ENCODE results near the gene BAG2. TPM values are rescaled to one million over a fixed set of nuclear protein-coding genes. Genes with fewer than 3 reads are reported as not detected.
A peak's percentile ranks its signal among the peaks of the same experiment; 100 is the strongest.

Gene BAG2
- total RNA-seq (2014; rRNA removed; shearing (Covaris generic)): 26.6 and 31.7 TPM in 2 replicates

DNA sequence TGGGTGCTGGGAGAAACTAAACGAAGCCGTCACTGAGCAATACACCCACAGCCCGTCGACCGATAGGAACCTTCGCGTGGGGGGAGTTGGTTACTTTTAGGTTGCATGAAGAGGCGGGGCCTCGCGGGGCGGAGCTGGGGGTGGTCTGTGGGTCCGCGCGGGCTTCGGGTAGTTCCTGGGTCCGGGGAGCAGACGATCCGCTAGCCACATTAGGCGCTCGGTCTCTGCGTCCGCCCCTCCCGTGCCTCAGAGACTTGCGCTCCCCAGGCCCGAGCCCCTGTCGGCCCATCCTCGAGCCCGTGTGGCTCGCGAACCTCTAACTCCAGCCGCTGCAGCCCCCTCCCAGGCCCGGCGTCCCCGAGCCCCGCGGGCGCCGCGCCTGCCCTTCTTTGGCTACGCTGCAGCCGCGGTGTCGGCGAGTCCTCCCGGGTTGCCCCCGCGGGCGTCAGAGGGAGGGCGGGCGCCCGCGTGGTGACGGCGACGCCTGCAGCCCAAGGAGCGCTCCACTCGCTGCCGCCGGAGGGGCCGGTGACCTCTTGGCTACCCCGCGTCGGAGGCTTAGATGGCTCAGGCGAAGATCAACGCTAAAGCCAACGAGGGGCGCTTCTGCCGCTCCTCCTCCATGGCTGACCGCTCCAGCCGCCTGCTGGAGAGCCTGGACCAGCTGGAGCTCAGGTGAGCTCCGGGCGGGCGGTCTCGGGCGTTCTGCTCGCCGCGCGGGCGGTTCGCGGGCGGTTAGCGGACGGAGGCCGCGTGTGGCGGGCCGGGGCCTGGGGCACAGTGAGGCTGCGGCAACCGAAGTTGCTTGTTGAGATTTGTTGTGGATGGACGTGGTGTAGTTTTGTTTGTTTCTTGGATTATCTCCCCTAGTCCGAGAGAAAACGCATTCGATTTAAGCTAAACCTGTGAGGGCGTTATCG, at the start of gene BAG2:
Gene BAG2, plus strand, starts transcription at position 191 of the 920 bp plus-strand sequence. Its CDS starts 372 bp downstream, at position 563.
- in situ Hi-C loops (cut with HindIII; ENCODE audit: low sequenced_read_pairs): no loop called here
- peak; percentile 88 for DNase-seq (ENCODE audit: low spot score)

GRCh38 chr6:57123111-57123510, 49.0 kb upstream of the BAG2 start:
- in situ Hi-C loops (cut with HindIII; ENCODE audit: low sequenced_read_pairs): no loop called here
- no peak for DNase-seq (ENCODE audit: low spot score)

GRCh38 chr6:57127763-57128162, 44.4 kb upstream of the BAG2 start:
- DNase-seq (ENCODE audit: low spot score): no peak
- in situ Hi-C loops (cut with HindIII; ENCODE audit: low sequenced_read_pairs): no loop called here

- no peak for DNase-seq (ENCODE audit: low spot score)
- in situ Hi-C loops (cut with HindIII; ENCODE audit: low sequenced_read_pairs): no loop called here
Measured at GRCh38 chr6:57130661-57131177, 41.4 kb upstream of the BAG2 start.

- DNase-seq (ENCODE audit: low spot score): no peak
- in situ Hi-C loops (cut with HindIII; ENCODE audit: low sequenced_read_pairs): no loop called here
Measured at GRCh38 chr6:57134954-57135353, 37.2 kb upstream of the BAG2 start.

DNA sequence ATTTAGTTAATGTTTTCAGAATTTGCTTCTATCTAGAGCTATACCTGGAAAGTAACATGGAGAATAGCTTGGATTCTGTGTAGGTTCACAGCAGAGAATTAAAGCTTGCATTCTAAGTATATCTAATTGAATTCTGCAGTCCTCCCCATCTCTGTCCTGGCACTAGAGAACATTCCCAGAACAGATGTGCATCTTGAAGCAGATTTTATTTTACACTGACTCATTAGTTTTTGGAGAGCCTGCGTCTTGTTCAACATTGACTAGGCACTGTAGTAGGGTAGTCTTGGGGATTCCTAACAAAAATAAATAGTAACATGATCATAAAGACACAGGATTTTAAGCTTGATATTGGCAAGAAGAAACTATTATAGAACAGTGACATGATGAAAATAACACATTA, 36.2 kb upstream of the BAG2 start:
- no peak for DNase-seq (ENCODE audit: low spot score)
- in situ Hi-C loops (cut with HindIII; ENCODE audit: low sequenced_read_pairs): no loop called here

DNA sequence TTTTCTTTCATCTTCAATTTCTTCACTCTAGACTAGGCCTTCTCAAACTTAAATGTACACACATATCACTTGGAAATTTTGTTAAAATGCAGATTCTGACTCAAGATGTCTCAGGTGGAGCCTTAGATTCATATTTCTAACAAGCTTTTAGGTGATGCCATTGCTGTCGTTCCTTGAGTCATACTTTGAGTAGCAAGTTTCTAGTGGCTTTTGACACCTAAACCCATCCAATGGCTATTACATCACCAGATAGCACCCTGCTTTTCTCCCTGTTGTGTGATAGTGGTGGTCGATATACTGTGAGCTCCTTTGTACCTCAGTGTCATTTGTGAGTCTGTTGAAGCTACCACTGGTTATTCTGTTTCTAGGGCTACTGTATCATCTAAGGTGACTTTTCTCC, 34.8 kb upstream of the BAG2 start:
- in situ Hi-C loops (cut with HindIII; ENCODE audit: low sequenced_read_pairs): no loop called here
- no peak for DNase-seq (ENCODE audit: low spot score)

DNA sequence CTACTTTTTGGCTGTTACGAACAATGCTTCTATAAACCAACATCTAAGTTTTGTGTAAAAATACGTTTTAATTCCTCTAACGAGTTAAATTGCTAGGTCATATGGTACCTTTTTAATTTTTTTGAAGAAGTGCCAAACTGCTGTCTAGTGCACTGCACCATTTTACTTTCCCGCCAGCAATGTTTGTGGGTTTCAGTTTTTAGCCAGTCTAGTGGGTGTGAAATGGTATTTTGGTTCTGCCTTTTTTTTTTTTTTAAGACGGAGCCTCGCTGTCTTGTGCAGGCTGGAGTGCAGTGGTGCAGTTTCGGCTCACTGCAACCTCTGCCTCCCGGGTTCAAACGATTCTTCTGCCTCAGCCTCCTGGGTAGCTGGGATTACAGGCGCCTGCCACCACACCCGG, 34.1 kb upstream of the BAG2 start:
- in situ Hi-C loops (cut with HindIII; ENCODE audit: low sequenced_read_pairs): no loop called here
- no peak for DNase-seq (ENCODE audit: low spot score)

GRCh38 chr6:57141451-57142177, 30.5 kb upstream of the BAG2 start:
- in situ Hi-C loops (cut with HindIII; ENCODE audit: low sequenced_read_pairs): no loop called here
- DNase-seq (ENCODE audit: low spot score): no peak

DNA sequence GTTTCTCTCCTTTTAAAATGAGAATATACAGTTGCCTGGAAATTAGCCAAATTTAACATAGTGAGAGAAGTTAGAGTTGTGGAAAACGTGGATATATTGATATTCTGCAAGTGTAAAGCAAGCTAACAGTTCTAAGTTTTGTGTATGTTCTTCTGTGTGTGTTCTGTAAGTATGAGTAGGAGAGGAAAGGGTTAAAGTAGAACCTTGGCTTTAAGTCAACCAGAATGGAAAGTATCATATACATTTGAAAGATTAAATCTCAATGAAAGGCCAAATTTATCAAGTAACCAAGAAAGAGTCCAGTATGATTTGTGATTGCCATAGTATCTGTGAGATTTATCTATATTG, 30.0 kb upstream of the BAG2 start:
- no peak for DNase-seq (ENCODE audit: low spot score)
- in situ Hi-C loops (cut with HindIII; ENCODE audit: low sequenced_read_pairs): no loop called here

DNA sequence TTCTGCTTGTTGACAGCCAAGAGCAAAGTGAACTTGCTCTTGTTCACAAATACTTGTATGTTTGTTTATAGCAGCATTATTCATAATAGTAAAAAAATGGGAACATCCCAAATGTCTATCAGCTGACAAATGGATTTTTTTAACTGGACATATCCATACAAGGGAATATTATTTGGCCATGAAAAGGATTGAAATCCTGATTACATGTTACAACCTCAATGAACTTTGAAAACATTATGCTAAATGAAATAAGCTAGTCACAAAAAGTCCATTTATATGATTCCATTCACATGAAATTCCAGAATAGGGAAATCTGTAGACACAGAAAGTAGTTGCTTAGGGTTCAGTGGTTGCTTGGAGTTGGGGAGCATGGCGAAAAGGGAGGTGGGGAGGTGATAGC, 28.4 kb upstream of the BAG2 start:
- no peak for DNase-seq (ENCODE audit: low spot score)
- in situ Hi-C loops (cut with HindIII; ENCODE audit: low sequenced_read_pairs): no loop called here

DNA sequence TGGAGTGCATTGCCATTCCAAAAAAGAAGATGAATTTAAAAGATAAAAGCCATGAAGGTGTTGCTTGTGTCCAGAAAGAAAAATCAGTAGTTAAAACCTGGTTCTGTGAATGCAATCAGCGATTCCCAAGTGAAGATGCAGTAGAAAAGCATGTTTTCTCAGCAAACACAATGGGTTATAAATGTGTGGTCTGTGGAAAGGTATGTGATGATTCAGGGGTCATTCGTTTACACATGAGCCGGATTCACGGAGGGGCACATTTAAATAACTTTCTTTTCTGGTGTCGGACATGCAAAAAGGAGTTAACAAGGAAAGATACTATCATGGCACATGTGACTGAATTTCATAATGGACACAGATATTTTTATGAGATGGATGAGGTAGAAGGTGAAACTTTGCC, 24.7 kb upstream of the BAG2 start:
- in situ Hi-C loops (cut with HindIII; ENCODE audit: low sequenced_read_pairs): no loop called here
- DNase-seq (ENCODE audit: low spot score): no peak

- no peak for DNase-seq (ENCODE audit: low spot score)
- in situ Hi-C loops (cut with HindIII; ENCODE audit: low sequenced_read_pairs): no loop called here
Measured at GRCh38 chr6:57147955-57148858, 23.9 kb upstream of the BAG2 start.

GRCh38 chr6:57158658-57159057, 13.5 kb upstream of the BAG2 start:
- DNase-seq (ENCODE audit: low spot score): no peak
- in situ Hi-C loops (cut with HindIII; ENCODE audit: low sequenced_read_pairs): no loop called here

- no peak for DNase-seq (ENCODE audit: low spot score)
- in situ Hi-C loops (cut with HindIII; ENCODE audit: low sequenced_read_pairs): no loop called here
Measured at GRCh38 chr6:57159127-57159526, 13.0 kb upstream of the BAG2 start.

- DNase-seq (ENCODE audit: low spot score): no peak
- in situ Hi-C loops (cut with HindIII; ENCODE audit: low sequenced_read_pairs): no loop called here
Measured at GRCh38 chr6:57162028-57162427, 10.1 kb upstream of the BAG2 start.

DNA sequence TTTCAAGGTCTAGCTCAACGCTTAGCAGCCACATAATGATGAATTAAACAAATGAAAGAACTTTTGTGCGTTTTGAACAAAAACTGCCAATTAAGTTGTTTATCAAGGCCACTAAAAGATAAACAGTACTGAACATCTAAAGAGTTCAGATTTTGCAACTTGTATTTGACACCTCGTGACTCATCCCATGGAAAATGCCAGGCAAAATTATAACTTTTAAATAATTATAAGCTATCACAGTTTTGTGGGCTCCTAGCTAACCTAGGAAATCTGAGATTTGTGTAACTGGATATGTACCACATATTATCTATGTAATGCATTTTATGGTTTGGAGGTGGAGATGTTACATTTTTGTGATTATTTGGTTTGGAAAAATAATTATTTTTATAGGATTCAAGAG, 9.6 kb upstream of the BAG2 start:
- in situ Hi-C loops (cut with HindIII; ENCODE audit: low sequenced_read_pairs): no loop called here
- DNase-seq (ENCODE audit: low spot score): no peak

DNA sequence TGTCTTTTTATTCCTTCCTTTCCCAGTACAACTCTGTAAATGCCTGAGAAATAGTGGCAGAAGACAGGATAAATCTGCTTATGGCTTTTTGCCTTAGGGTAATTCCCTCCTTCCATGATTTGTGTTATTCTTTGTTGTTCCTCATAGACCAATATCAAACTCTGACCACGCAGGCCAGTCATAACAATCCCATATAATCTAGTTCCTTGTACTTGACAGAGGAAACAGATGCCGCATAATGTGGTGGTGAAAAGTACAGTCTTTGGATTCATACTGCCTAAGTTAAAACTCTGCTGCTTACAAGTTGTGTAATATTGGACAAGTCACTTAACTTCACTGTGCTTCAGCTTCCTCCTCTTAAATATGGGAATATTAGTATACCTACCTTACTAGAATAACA, 8.2 kb upstream of the BAG2 start:
- in situ Hi-C loops (cut with HindIII; ENCODE audit: low sequenced_read_pairs): no loop called here
- no peak for DNase-seq (ENCODE audit: low spot score)

GRCh38 chr6:57165080-57165479, 7.0 kb upstream of the BAG2 start:
- in situ Hi-C loops (cut with HindIII; ENCODE audit: low sequenced_read_pairs): no loop called here
- DNase-seq (ENCODE audit: low spot score): no peak

Measured in G401 (cell line).